SKM-1 (cell line): Measurements from ENCODE around the gene PANK2.
"Not testable (repeated sequence)": the region's sequence is repeated elsewhere in the genome, so short reads cannot be mapped to it uniquely, and the experiment has no call there.

Experiments used
- DNase-seq: peaks from one replicate; lab custom pipeline; 2025; ENCODE audit not compliant: unreplicated experiment; lab: John Stamatoyannopoulos, UW

Gene PANK2

DNA sequence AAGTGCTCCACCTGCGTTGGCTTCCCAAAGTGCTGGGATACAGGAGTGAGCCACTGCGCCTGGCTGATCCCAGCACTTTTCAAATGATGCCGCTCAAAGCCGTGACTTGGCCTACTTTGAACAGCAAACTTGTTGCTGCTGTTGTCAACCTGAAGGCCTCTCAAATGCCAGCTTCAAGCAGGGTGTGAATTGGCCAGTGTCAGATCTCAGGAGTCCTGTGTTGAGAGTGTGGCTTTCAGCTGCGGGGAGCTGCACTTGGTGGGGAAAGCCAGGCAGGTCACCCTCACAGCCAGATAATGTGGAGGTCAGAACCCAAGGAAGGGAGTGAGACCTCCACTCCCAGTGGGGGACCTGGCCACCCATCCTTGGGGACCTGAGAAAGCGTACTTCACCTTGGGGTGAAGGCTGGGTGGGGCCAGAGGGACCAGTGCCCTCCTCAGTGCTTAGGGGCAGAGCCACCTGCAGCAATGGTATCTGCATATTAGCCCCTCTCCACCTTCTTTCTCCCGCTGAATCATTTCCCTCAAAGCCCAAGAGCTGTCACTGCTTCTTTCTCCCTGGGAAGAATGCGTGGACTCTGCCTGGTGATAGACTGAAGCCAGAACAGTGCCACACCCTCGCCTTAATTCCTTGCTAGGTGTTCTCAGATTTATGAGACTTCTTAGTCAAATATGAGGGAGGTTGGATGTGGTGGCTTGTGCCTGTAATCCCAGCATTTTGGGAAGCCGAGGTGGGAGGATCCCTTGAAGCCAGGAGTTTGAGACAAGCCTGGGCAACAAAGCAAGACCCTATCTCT lies 19.1 kb upstream of the PANK2 start:
- DNase-seq, result no peak

DNA sequence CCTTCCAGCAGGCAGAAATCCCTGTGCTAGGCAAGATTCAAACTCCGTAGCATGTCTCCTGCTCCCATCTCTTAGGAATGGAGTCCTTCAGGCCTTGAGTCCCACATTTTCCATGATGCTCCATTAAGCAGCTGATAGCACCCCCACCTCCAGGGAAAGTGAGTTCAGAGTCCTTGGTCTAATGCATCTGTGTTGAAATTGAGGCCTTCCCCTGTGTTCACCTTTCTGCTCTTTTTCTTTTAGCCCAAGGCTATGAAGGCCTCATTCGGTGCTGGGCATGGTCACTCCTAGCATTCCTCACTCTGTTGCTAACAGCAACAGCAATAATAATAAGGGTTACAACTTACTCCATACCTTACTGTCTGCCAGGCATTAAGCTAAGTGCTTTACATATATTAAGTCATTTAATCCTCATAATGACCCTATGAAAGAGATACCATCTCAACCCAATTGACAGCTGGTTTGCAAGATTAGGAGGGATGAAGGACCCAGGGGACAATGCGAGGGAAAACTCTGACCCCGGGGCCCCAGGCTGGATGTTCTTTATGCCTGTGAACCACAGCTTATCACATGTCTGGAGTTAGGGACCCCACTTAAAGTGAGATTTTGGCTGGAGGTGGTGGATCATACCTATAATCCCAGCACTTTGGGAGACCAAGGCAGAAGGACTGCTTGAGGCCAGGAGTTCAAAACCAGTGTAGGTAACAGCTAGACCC lies 17.5 kb upstream of the PANK2 start:
- no peak for DNase-seq

DNA sequence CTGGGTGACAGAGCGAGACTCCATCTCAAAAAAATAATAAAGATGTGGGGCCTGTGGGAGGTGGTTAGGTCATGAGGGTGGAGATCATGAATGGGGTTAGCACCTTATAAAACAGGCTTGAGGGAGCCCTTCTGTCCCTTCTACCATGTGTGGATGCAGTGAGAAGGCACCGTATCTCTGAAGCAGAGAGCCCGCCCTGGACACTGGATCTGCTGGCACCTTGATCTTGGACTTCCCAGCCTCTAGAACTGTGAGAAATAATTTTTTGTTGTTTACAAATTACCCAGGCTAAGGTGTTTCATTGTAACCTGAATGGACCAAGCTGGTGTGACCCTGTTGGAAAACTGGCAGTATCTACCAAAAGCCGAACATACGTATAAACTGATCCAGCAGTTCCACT lies 15.7 kb upstream of the PANK2 start:
- no peak for DNase-seq

DNA sequence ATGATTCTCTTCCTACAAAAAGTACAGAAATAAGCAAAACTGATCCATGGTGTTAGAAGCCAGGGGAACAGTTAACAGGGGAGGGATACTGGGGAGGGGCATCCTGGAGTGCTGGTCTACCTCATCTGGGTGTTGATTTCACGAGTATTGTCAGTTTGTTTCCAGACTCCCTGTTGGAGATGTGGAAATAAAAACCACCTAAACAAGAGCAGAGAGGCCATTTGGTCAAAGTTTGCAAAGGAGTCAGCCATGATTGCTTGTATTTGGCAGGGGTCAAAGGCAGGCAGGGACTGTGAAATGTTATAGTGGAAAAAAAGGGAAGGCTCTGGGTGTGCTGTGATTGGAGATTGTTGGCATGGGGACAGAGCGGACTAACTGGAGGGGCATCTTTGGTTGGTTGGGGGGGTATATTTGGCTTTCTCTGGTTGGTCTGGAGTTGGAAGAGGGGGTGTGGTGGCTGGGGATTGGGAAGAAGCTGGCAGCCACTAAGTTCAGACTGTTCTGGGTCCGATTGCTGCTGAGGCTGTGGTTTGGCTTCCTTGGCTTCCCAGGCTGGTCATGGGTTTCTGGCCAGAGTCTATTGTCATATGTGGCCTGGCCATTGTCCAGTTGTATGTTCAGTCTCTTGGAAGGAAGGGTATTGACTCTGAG lies 14.9 kb upstream of the PANK2 start:
- no peak for DNase-seq

DNA sequence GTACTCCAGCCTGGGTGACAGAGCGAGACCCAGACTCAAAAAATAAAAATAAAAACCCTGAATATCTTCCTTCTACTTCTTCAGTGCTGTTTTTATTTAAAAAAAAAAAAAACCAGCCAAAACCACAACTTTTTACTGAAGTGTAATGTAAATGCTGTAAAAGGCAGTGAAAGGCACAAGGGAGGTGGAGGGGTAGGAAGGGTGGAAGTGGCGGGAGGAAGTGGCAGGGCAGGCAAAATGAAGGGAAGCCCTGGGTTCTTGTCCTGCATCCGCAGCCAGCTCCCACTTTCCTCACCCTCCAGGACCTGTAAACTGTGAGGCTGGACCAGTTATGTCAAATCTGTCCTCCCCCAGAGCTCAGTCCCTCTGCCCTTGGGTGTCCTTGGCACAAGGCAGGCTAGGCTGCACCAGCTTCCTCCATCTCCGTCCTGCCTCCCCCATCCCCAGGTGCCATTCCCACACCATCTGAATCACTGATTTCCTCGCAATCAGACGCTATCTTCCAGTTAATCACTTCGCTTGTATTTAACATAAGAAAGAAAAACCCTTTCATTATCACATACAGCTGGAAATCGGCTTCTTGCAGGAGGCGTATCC lies 13.7 kb upstream of the PANK2 start:
- DNase-seq, result no peak

DNA sequence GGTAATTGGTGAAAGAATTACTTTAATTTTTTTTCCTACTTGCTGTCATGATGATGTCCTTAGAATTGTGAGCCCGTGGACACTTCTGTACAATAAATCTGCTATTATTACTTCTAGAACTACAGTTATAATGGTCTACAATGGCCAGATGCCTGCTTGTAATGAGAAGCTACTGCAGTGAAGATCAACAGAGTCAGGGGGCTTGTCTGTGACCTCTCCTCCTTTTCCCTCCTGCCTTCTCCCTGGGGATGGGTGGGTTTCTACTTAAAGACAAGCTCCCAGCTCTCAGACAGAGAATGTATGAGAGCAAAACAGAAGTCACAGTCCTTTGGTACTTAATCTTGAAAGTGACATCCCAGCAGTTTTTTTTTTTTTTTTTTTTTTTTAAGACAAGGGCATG lies 13.2 kb upstream of the PANK2 start:
- DNase-seq, result no peak

DNA sequence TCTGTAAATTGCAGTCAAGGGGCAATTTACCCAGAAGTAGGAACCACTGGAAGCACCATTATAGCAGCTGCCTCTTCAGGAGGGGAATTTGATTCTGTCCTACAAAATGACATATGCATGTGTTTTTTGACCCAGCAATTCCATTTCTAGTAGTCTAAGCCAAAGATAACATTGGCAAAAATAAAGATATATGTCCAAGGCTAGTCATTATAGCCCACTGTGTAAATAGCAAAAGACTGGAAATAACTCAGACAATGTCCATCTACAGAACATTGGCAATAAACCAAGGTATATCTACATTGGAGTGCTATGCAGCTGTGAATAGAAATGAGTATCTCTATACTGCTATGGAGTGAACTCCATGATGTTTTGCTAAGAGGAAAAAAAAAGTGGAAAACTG lies 12.5 kb upstream of the PANK2 start:
- DNase-seq, result no peak

DNA sequence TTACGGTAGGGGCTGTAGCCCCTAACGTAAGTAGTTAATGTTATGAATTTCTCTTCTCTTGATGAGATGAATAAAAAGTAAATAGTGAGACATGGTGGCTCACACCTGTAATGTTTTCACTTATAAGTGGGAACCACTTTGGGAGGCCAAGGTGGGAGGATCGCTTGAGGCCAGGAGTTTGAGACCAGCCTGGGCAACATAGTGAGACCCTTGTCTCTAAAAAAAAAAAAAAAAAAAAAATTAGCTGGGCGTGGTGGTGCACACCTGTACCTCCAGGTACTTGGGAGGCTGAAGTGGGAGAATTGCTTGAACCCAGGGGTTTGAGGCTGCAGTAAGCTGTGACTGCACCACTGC lies 10.3 kb upstream of the PANK2 start:
- DNase-seq, result not testable (repeated sequence)

DNA sequence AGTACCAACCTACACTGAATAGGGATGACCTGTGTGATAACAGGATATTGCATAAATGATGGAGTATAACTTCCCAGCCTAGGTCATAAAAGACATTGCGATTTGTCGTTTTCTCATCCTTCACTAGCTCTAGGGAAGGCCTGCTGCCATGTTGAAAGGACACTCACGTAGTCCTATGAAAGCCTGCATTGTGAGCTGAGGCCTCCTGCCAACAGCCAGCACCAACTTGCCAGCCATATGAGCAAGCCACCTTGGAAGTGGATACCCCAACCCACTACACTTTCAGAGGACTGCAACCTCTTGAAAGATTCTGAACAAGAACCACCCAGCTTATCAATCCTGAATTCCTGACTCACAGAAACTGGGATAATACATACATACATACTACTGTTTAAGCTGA lies 3.5 kb upstream of the PANK2 start:
- no peak for DNase-seq

DNA sequence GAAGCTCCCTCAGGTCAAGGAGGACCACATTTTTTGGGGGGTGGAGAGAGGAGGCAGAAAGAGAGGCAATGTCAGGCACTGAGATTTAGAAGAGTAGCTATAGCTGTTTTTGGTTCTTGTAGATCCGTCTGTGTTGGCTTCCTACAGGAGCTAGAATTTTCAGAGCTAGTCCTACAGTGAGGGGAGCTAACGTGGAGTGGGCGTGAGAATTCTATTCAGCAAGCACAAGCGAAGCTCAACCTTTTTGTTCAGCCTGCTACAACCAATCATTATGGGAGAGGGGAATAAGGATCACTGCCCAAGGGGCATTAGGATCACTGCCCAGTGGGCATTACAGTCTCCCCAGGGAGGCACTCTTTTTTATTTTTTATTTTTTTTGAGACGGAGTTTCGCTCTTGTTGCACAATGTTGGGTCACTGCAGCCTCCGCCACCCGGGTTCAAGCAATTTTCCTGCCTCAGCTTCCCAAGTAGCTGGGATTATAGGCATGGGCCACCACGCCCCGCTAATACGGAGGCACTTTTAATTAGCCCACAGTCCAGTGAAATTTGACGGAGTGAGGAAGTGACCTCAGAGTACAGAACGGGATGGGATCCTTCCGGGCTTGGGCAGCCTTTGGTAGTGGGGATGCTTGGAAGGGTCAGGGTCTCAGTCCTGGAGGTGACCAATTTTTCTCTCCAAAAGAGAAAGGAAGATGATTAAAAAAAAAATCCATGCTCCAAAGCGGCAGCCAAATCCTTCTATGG lies 1.1 kb upstream of the PANK2 start:
- DNase-seq, result no peak

DNA sequence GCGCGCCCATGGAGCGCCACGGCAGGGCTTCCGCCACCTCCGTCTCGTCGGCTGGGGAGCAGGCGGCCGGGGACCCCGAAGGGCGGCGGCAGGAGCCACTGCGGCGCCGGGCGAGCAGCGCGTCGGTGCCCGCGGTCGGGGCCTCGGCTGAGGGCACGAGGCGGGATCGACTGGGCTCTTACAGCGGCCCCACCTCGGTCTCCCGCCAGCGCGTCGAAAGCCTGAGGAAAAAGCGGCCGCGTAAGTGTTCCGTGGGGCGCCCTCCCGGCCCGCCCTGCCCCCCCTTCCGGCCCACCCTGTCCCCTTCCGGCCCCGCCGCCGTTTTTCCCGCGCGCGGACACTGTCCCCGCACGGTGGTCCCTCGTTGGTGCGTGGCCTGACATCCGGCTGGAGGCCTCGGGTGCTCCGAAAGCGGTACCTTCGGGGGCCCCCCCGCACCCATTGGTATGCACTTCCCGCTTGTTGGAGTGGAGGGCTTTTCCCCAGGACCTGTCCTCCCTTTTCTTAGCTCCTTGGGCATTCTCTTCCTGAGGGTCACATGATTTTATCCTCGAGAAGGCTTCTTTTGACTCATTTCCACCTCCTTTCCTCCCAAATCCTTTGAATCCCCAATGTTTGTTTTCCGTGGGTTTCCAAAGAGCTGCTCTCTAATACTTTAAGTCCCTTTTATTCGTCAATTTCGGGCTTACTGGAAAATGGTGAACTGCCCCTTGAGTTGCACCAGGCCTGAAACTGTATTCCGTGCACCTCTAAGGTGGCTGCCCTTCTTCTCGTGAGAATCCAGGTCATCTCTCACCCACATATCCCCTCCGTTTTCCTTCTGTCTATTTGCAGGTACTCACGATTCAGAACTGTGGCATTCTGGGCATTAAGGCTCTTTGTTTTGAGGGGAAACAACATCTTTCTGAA lies 556 bp downstream of the PANK2 start:
- DNase-seq, result no peak

DNA sequence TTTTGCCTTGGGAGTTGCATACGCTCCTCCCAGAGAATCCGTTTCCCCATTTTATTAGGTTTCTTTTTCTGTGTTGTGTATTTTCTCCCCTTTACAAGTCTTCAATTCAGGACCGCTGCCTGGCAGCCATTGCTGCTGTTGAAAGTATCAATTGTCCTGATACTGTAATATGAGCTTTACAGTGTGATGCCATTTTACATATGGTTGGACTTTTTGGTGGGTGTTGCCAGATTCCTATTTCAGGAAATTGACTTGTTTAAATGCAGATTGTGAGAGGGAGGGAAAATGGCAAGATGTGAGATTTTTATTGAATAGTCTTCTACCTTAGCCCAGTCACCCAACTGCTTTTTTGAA lies 1.2 kb downstream of the PANK2 start:
- no peak for DNase-seq

DNA sequence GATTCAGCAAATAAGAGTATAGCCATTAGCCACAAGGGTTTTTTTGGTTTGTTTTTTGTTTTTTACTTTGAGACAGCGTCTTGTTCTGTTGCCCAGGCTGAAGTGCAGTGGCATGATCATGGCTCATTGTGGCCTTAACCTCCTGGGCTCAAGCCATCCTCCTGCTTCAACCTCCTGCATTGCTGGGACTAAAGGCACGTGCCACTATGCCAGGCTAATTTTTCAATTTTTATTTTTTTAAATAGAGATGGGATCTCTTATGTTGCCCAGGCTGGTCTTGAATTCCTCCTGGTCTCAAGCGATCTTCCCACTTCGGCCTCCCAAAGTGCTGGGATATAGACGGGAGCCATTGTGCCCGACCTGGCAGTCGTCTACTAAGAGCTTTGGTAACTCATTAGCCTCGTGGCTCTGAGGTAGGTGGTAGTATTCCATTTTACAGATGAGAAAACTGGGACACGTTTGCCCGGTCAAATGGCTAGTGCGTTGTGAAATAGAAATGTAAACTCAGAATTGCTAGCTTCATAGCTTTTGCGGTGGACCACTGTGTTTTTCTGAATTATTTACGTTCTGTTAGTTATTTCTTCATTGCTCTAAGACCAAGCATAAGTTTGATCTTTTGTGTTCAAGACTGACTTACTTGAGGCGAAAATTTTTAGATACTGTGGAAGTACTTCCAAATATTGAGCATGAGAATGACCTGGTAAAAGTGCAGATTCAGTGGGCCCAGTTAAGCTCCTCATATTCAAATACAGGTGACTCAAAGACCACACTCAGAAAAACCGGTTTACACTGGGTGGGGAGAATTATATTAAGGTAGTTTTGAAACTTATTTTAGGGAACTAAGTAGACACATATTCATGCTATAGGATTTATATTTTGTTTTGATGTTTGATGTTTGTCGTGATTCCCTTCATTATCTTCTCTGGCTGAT lies 2.1 kb downstream of the PANK2 start:
- no peak for DNase-seq

DNA sequence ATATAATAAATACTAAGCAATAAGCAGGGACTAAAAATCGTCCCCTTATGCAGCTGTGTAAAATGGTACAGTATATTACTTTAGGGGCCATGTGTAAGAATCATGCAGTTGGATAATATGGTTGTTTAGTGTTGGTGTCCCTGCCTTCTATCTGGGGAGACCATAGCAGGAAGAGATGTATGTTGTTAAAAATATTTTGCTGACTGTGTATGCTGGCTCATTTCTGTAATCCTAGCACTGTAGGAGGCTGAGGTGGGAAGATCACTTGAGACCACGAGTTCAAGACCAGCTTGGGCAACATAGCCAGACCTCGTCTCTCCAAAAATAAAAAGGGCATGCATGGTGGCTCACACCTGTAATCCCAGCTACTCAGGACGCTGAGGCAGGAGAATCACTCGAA lies 5.6 kb downstream of the PANK2 start:
- DNase-seq, result no peak

DNA sequence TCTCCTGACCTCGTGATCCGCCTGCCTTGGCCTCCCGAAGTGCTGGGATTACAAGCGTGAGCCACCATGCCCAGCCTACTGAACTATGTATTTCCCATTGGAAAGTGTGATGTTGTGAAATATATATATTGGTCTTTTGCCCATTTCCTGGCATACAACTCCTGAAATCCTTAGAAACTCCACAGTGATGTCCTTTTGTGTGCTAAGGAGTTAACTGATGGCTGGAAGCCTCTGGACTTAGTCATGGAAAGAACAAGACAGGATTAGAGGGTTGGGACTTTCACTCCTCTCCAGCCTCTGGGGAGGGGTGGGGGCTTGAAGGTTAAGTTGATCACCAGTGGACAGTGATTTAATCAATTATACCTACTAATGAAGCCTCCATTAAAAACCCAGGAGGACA lies 7.1 kb downstream of the PANK2 start:
- no peak for DNase-seq

DNA sequence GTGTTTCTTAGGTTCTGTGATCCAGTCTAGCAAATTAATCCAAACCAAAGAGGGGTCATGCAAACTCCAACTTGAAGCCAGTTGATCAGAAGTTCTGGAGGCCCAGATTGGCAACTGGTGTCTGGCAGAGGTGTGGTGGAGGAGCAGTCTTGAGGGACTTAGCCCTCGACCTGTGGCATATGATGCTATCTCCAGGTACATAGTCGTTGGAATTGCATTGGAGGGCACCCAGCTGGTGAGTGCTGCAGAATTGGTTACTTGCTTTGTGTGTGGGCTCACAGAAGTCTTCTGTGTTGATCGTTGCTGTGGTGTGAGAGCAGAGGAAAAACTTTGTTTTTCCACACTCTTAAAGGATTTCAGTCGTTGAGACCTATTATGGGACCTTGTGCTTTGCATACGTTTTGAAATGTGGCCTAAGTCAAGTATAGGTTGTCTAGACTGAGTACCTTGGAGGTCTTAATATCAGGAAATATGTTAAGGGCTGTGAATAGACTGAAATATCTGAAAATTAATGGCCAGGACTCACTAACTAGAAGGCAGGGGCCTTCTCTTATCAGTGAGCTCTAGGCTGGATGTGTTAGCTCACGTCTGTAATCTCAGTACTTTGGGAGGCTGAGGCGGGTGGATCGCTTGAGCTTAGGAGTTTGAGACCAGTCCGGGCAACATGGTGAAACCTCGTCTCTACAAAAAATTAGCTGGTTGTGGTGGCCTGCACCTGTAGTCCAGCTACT lies 7.8 kb downstream of the PANK2 start:
- DNase-seq, result no peak

DNA sequence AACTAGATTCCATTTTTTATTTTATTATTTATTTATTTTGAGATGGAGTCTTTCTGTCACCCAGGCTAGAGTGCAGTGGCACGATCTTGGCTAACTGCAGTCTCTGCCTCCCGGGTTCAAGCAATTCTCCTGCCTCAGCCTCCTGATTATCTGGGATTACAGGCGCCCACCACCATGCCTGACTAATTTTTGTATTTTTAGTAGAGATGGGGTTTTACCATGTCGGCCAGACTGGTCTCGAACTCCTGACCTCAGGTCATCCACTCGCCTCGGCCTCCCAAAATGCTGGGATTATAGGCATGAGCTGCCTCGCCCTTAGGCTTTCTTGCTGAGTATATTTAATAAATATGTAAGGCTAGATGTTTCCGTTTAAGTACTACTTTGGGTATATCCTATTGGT lies 9.0 kb downstream of the PANK2 start:
- not testable (repeated sequence) for DNase-seq

DNA sequence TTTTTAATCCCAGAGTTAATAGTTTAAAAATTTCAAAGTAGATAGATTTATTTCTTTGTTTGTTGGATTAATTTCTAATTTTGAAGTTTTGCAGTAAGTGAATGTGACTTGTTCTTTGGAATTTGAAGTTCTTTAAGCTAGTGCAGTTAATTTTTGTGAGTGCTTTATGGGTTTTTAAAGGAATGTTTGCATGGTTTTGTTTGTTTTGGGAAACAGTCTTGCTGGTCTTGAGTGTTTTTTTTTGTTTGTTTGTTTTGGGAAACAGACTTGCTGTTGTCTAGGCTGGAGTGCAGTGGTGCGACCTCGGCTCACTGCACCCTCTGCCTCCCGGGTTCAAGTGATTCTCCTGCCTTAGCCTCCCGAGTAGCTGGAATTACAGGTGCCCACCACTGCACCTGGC lies 9.5 kb downstream of the PANK2 start:
- no peak for DNase-seq

DNA sequence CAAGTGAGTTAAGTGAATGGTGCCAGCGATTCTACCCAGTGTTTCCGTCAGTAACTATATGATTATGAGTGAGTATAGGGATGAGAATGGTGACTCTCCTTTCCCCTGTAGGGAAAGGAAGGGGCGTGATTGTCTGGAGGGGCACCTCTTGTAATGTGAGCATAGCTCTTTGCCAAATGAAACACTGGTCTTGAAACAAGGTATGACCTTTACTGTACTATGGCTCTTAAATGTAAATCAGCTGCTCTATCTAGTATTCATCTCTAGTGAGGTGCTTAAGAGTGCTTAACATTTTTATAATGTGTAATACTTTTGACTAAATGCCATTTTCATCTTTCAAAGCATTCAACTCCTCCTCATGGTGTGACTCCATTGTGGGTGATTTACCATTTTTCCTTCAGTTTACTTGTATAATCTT lies 11.0 kb downstream of the PANK2 start:
- DNase-seq, result no peak
